Uterus (tissue), 2 donors: ENCODE results near the gene ABCB1.

Experiments
- CTCF ChIP-seq, 4 experiments: fragments of 200-600 bp in 2 of 4; fragments of 450-650 bp in 2 of 4; sonication (generic) in 2 of 4; IDR thresholded peaks; one replicate each; pipeline ENCODE4 v1.5.1; 2016 to 2019; ENCODE audit warnings: antibody characterized with exemption in 4 of 4, mild to moderate bottlenecking in 2 of 4, moderate library complexity in 1 of 4
- POLR2A ChIP-seq, 2 donors: fragments of 450-650 bp; IDR thresholded peaks; one replicate each; pipeline ENCODE4 v1.6.1; 2016; ENCODE audit warnings: antibody characterized with exemption in 2 of 2, mild to moderate bottlenecking in 1 of 2, moderate library complexity in 1 of 2

GRCh38 chr7:87645446-87645845 is 44.8 kb upstream of the ABCB1 start:
- TF ChIP-seq CTCF (IDR thresholded peaks at IDR 0.05) (no peak), POLR2A (IDR thresholded peaks at IDR 0.05) (no peak)
